Measurements from ENCODE around the gene JAM3.
"Not testable (repeated sequence)": the region's sequence is repeated elsewhere in the genome, so short reads cannot be mapped to it uniquely, and the experiment has no call there.

The JAM3 gene

DNA sequence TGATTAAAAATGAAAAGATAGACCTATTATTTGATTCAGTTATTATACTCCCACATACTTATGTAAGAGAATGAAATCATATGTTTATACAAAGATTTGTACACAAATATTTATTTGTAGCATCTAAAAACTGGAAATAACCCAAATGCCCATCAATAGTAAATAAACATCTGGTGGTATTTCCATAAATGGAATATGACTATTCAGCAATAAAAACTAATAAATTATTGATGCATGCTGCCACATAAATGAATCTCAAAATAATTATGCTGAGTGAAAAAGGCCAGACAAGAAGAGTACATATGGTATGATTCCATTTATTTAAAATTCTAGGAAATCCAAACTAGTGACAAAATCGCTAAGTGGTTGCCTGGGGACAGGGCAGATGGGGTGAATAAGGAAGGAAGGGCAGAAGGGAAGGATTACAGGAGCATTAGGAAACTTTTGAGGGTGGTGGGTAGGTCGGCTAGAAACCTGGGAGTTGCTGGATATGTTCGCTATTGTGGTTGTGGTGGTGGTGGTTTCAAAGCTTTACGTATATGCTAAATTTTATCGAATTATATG, 41.5 kb downstream of the JAM3 start:
- WGBS (ENCODE audit: insufficient coverage, insufficient read length) = no CpG with 5 or more reads among the region's 5 CpGs
- no peak for DNase-seq (ENCODE audit: low read depth, low spot score)
- no peaks in the 10 kb centered on the region for H3K4me1 ChIP-seq (ENCODE audit: control insufficient read depth, insufficient read depth, low read length)

DNA sequence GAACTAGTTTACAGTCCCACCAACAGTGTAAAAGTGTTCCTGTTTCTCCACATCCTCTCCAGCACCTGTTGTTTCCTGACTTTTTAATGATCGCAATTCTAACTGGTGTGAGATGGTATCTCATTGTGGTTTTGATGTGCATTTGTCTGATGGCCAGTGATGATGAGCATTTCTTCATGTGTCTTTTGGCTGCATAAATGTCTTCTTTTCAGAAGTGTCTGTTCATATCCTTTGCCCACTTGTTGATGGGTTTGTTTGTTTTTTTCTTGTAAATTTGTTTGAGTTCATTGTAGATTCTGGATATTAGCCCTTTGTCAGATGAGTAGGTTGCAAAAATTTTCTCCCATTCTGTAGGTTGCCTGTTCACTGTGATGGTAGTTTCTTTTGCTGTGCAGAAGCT, 44.9 kb downstream of the JAM3 start:
- not testable (repeated sequence) for H3K27ac ChIP-seq (ENCODE audit: low read length); DNase-seq (ENCODE audit: low read depth, low spot score); H3K4me1 ChIP-seq (ENCODE audit: control insufficient read depth, insufficient read depth, low read length); H3K36me3 ChIP-seq (ENCODE audit: control insufficient read depth, insufficient read depth, low read length); H3K27me3 ChIP-seq (ENCODE audit: control insufficient read depth, insufficient read depth, low read length); H3K9me3 ChIP-seq (ENCODE audit: control insufficient read depth, insufficient read depth, low read length); H3K4me3 ChIP-seq (ENCODE audit: low read length)
- WGBS (ENCODE audit: insufficient coverage, insufficient read length) = no CpG with 5 or more reads among the region's 1 CpG

More for the DNA sequence above, 41.5 kb downstream of the JAM3 start:
- H3K4me3 ChIP-seq (ENCODE audit: low read length) = no peak overlapping the region
- H3K9me3 ChIP-seq (ENCODE audit: control insufficient read depth, insufficient read depth, low read length) = no peaks in the 10 kb centered on the region
- H3K36me3 ChIP-seq (ENCODE audit: control insufficient read depth, insufficient read depth, low read length) = no peaks in the 10 kb centered on the region
- H3K27me3 ChIP-seq (ENCODE audit: control insufficient read depth, insufficient read depth, low read length) = no peaks in the 10 kb centered on the region
- H3K27ac ChIP-seq (ENCODE audit: low read length) = no peak overlapping the region

DNA sequence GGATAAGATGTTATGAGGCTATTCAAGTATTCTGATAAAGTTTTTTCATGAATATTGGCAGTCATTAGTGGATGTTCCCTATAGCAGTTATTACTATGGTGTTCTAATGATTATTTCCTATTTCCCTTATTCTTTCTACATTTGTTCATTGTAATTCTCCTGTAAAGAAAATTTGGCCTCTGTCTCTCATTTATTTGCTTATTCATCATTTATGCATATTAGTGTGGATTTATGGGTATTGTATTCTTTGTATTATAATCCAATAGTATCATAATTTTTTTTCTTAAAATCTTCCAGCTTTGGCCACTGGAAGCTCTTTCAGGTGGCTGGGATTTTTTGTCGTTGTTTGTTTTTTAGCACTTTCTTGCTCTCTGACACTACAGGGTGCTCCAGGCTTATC, 47.3 kb downstream of the JAM3 start:
- H3K4me1 ChIP-seq (ENCODE audit: control insufficient read depth, insufficient read depth, low read length) = no peaks in the 10 kb centered on the region
- no peaks in the 10 kb centered on the region for H3K27me3 ChIP-seq (ENCODE audit: control insufficient read depth, insufficient read depth, low read length)
- H3K9me3 ChIP-seq (ENCODE audit: control insufficient read depth, insufficient read depth, low read length) = no peaks in the 10 kb centered on the region
- no peak for DNase-seq (ENCODE audit: low read depth, low spot score)
- no peaks in the 10 kb centered on the region for H3K36me3 ChIP-seq (ENCODE audit: control insufficient read depth, insufficient read depth, low read length)
- no CpG with 5 or more reads among the region's 1 CpG for WGBS (ENCODE audit: insufficient coverage, insufficient read length)
- H3K4me3 ChIP-seq (ENCODE audit: low read length) = no peak overlapping the region
- H3K27ac ChIP-seq (ENCODE audit: low read length) = no peak overlapping the region

DNA sequence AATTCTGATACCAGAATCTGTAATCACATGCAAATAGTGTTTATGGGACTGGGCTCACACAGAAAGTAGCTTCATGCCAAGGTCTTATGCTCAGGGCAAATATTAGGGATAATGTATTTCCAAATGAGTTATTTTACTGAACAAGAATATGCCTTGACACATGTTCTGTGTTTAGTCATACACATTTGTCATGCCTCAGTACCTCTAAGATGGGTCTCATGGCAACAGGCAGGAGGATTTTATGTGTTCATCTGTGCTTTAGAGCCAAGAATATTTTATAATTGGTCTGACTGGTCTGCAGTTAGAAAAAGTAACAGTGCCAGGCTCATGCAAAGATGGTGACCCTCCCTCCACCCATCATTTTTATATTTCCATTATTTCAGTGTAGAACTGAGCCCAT, 49.1 kb downstream of the JAM3 start:
- DNase-seq (ENCODE audit: low read depth, low spot score) = no peak
- no peak overlapping the region for H3K27ac ChIP-seq (ENCODE audit: low read length)
- H3K4me1 ChIP-seq (ENCODE audit: control insufficient read depth, insufficient read depth, low read length) = no peaks in the 10 kb centered on the region
- H3K9me3 ChIP-seq (ENCODE audit: control insufficient read depth, insufficient read depth, low read length) = no peaks in the 10 kb centered on the region
- H3K4me3 ChIP-seq (ENCODE audit: low read length) = no peak overlapping the region
- no peaks in the 10 kb centered on the region for H3K27me3 ChIP-seq (ENCODE audit: control insufficient read depth, insufficient read depth, low read length)
- H3K36me3 ChIP-seq (ENCODE audit: control insufficient read depth, insufficient read depth, low read length) = no peaks in the 10 kb centered on the region

DNA sequence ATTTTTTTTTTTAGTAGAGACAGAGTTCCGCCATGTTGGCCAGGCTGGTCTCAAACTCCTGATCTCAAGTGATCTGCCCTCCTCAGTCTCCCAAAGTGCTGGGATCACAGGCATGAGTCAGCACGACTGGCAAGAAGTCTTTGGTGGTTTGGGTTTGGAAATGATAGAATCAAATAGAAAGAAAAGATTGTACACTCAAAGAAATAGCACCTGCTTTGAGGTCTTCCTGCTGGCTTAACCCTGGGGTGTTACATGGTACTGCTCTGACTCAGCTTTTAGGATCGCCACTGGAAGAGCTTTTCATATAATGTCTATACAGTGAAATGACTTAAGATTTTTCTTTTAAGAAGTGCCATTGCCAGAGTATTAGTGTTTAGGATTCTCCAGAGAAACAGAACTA, 50.2 kb downstream of the JAM3 start:
- DNase-seq (ENCODE audit: low read depth, low spot score) = no peak
- 0 out of 2 replicates have a peak, but pooled peaks cover 1% of the 10 kb centered on the region for H3K27me3 ChIP-seq (ENCODE audit: control insufficient read depth, insufficient read depth, low read length)
- no peak overlapping the region for H3K4me3 ChIP-seq (ENCODE audit: low read length)
- H3K4me1 ChIP-seq (ENCODE audit: control insufficient read depth, insufficient read depth, low read length) = no peaks in the 10 kb centered on the region
- H3K9me3 ChIP-seq (ENCODE audit: control insufficient read depth, insufficient read depth, low read length) = no peaks in the 10 kb centered on the region
- H3K27ac ChIP-seq (ENCODE audit: low read length) = no peak overlapping the region
- no peaks in the 10 kb centered on the region for H3K36me3 ChIP-seq (ENCODE audit: control insufficient read depth, insufficient read depth, low read length)
- WGBS (ENCODE audit: insufficient coverage, insufficient read length) = no CpG with 5 or more reads among the region's 3 CpGs

DNA sequence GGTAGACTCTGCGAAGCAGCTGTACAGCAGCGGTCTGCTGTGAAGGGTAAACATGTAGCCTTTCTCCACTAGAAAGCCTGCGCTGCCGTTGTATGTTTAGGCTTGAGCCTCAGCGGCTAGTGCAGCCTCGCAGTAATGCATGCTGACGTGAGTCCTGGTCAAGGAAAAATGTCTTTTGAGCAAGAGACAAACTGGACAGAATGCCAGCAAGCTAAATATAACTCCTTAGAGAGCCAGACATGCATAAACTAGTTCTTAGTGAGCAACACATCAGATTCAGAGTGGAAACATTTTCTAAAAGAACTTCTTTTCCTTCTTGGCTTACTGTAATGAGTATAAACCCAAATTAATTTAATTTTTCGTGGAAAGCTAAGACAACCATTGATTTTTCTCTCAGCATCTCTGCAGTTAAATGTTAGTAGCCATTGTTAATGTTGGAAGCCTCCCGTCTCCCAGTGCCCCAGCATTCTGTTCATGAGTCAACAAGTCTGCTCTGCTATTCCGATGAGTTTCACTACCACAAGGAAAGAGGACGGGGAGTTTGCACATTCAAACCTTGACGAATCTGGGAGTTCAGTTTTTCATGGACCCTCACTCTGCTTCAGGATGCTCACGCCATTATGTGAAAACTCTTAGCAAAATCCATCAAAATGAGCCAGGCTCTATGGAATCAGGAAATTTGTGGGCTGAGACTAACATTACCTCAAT, 51.4 kb downstream of the JAM3 start:
- no peak overlapping the region for H3K4me3 ChIP-seq (ENCODE audit: low read length)
- 0 out of 2 replicates have a peak, but pooled peaks cover 1% of the 10 kb centered on the region for H3K27me3 ChIP-seq (ENCODE audit: control insufficient read depth, insufficient read depth, low read length)
- no CpG with 5 or more reads among the region's 13 CpGs for WGBS (ENCODE audit: insufficient coverage, insufficient read length)
- DNase-seq (ENCODE audit: low read depth, low spot score) = no peak
- no peaks in the 10 kb centered on the region for H3K4me1 ChIP-seq (ENCODE audit: control insufficient read depth, insufficient read depth, low read length)
- H3K9me3 ChIP-seq (ENCODE audit: control insufficient read depth, insufficient read depth, low read length) = no peaks in the 10 kb centered on the region
- H3K36me3 ChIP-seq (ENCODE audit: control insufficient read depth, insufficient read depth, low read length) = no peaks in the 10 kb centered on the region
- no peak overlapping the region for H3K27ac ChIP-seq (ENCODE audit: low read length)

DNA sequence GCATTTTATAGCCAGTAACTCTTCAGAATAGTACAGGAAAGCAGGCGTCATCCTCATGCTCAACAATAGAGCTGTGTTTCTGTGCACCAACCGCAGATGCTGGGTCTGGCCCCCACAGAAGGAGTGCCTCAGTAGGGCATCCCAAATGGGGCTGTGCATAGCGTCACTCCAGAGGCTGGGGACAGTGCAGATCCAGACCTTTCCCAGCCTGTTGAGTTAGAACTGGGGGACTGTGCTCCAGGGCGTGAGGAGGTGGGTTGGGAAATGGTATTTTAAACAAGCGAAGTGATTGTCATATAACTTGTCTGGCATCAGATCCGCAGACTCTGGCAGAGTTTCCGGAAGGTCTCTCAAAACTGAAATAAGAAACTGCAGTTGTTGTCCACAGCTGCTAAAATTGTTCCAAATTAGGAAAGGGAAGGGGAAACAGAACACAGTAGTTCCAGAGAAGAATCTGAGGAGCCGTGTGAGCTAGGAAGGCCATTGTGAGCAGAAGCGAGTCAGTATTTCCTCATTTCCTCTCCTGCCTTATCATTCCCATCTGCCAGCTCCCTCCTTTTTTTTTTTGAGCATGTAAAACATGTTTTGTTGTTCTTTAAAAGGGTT, 52.2 kb downstream of the JAM3 start:
- 0 out of 2 replicates have a peak, but pooled peaks cover 1% of the 10 kb centered on the region for H3K27me3 ChIP-seq (ENCODE audit: control insufficient read depth, insufficient read depth, low read length)
- WGBS (ENCODE audit: insufficient coverage, insufficient read length) = no CpG with 5 or more reads among the region's 9 CpGs
- no peak overlapping the region for H3K27ac ChIP-seq (ENCODE audit: low read length)
- no peaks in the 10 kb centered on the region for H3K9me3 ChIP-seq (ENCODE audit: control insufficient read depth, insufficient read depth, low read length)
- no peak overlapping the region for H3K4me3 ChIP-seq (ENCODE audit: low read length)
- DNase-seq (ENCODE audit: low read depth, low spot score) = no peak
- H3K4me1 ChIP-seq (ENCODE audit: control insufficient read depth, insufficient read depth, low read length) = no peaks in the 10 kb centered on the region
- H3K36me3 ChIP-seq (ENCODE audit: control insufficient read depth, insufficient read depth, low read length) = no peaks in the 10 kb centered on the region

DNA sequence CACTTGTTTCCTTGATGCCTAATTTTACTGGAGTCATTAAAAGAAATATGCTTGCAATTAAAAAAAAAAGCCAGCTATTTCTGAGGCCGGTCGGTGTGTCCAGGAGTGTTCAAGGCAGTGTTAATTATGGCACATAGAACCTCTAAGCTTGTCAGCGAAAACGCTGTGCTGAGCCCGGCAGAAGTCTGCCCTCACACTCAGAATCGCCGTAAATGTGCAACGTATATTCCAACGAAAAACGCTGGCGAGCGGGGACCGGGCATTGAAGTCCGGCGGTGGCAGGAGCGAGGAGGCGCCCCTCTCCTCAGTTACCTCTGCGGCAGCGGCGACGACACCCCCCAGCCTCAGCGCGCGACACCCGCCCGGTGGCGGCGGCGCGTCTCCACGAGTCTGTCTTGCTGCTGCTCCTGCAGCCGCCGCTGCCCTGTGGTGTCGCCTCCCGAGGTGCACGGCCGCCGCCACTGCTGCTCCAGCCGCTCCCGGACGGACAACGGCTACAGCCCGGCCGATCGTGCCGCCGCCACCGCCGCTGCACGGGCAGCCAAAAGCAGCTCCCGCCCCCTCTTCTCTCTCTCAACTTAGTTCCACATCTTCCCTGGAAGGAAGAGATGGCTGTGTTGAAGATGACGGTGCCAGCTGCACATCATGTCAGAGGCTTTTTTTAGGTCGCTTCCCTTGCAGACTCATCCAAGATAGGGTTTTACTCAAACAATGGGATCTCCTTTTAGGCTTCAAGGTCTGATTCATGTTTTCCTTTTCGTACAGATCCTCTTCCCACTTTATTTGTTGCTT, 56.0 kb downstream of the JAM3 start:
- no peaks in the 10 kb centered on the region for H3K36me3 ChIP-seq (ENCODE audit: control insufficient read depth, insufficient read depth, low read length)
- 0 out of 2 replicates have a peak, but pooled peaks cover 1% of the 10 kb centered on the region for H3K27me3 ChIP-seq (ENCODE audit: control insufficient read depth, insufficient read depth, low read length)
- H3K4me3 ChIP-seq (ENCODE audit: low read length) = peak overlapping the region; percentile 4; the same call in 1 of the 2 replicates
- H3K4me1 ChIP-seq (ENCODE audit: control insufficient read depth, insufficient read depth, low read length) = peaks cover 3% of the 10 kb centered on the region; the same call in 1 of the 2 replicates
- WGBS (ENCODE audit: insufficient coverage, insufficient read length) = no CpG with 5 or more reads among the region's 54 CpGs
- no peak for DNase-seq (ENCODE audit: low read depth, low spot score)
- H3K9me3 ChIP-seq (ENCODE audit: control insufficient read depth, insufficient read depth, low read length) = no peaks in the 10 kb centered on the region
- no peak overlapping the region for H3K27ac ChIP-seq (ENCODE audit: low read length)

DNA sequence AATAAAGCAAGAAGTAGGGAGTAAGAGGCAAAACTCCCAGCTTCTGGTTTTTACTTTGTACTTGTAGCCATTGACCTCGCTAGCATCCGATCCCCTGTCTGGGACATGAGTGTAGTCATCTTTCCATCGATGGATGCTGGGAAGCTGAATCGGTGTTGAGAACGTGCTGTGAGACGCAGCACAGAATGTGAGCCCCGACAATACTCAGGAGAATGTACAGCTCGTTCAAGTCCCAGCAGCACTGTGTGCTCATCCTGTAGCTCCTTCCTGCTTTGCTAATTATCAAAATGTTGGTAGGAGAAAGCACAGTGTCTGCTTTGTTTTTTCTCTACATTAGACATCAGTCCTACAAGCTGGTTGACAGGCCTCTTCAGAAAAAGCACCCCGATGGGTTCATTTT, 56.6 kb downstream of the JAM3 start:
- H3K4me1 ChIP-seq (ENCODE audit: control insufficient read depth, insufficient read depth, low read length) = peaks cover 3% of the 10 kb centered on the region; the same call in 1 of the 2 replicates
- H3K36me3 ChIP-seq (ENCODE audit: control insufficient read depth, insufficient read depth, low read length) = no peaks in the 10 kb centered on the region
- no peak overlapping the region for H3K4me3 ChIP-seq (ENCODE audit: low read length)
- H3K9me3 ChIP-seq (ENCODE audit: control insufficient read depth, insufficient read depth, low read length) = no peaks in the 10 kb centered on the region
- WGBS (ENCODE audit: insufficient coverage, insufficient read length) = no CpG with 5 or more reads among the region's 9 CpGs
- 0 out of 2 replicates have a peak, but pooled peaks cover 1% of the 10 kb centered on the region for H3K27me3 ChIP-seq (ENCODE audit: control insufficient read depth, insufficient read depth, low read length)
- no peak overlapping the region for H3K27ac ChIP-seq (ENCODE audit: low read length)
- no peak for DNase-seq (ENCODE audit: low read depth, low spot score)

DNA sequence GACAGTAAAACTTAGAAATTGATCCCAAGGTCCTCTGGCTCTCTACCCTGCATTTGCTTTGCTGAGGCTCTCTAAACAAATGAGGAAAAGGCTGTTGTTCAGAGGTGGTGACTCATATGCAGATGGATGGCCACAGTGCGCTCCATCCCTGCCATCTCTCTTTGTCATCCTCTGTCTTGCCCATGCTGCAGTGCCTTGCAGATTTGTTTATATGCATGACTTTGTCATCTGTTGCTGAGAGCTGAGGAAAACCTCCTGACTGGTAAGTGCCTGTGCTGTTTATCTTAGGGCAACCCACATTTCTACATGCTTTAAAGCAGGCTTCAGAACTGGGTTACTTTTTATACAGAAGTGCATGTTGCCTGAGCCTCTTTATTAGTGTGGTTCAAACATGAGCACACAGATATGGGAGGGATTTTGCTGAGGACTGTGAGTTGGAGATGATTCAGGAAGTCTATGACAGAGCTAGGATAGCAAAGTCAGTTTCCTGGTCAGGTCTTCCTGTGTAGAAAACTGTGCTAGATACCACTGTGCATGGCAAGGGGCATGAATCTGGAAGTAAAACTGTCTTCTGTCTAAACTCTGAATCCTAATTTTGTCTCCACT, 57.4 kb downstream of the JAM3 start:
- DNase-seq (ENCODE audit: low read depth, low spot score) = no peak
- no peaks in the 10 kb centered on the region for H3K9me3 ChIP-seq (ENCODE audit: control insufficient read depth, insufficient read depth, low read length)
- no peaks in the 10 kb centered on the region for H3K36me3 ChIP-seq (ENCODE audit: control insufficient read depth, insufficient read depth, low read length)
- H3K4me1 ChIP-seq (ENCODE audit: control insufficient read depth, insufficient read depth, low read length) = peaks cover 3% of the 10 kb centered on the region; the same call in 1 of the 2 replicates
- no peak overlapping the region for H3K27ac ChIP-seq (ENCODE audit: low read length)
- H3K27me3 ChIP-seq (ENCODE audit: control insufficient read depth, insufficient read depth, low read length) = 0 out of 2 replicates have a peak, but pooled peaks cover 1% of the 10 kb centered on the region
- WGBS (ENCODE audit: insufficient coverage, insufficient read length) = no CpG with 5 or more reads among the region's 1 CpG
- H3K4me3 ChIP-seq (ENCODE audit: low read length) = no peak overlapping the region
